Loucy (cell line): ENCODE measurements around the gene C10orf71.

Source experiments
- H2AFZ ChIP-seq: fragments of 200-600 bp; sonication (generic); 2 replicates; pipeline ENCODE4 v1.6.0; 2016; ENCODE audit warnings: antibody characterized with exemption, mild to moderate bottlenecking, low read length, moderate library complexity
- H3F3A ChIP-seq: fragments of 200-600 bp; 2 replicates; pipeline ENCODE4 v1.6.0; 2016; ENCODE audit warnings: antibody characterized with exemption, low read depth, mild to moderate bottlenecking
- H3K27me3 ChIP-seq: fragments of 200-600 bp; sonication (generic); 2 replicates; pipeline ENCODE4 v1.6.1; 2014; ENCODE audit warnings: low read length, mild to moderate bottlenecking; ENCODE audit not compliant: insufficient read depth, poor library complexity, severe bottlenecking
- H3K36me3 ChIP-seq: fragments of 200-600 bp; sonication (generic); 2 replicates; pipeline ENCODE4 v1.6.1; 2016; ENCODE audit warnings: low read length; ENCODE audit not compliant: insufficient read depth
- H3K4me1 ChIP-seq: fragments of 200-600 bp; sonication (generic); 2 replicates; pipeline ENCODE4 v1.5.1; 2014; ENCODE audit warnings: low read length, mild to moderate bottlenecking; ENCODE audit not compliant: insufficient read depth, poor library complexity, severe bottlenecking
- H3K4me2 ChIP-seq: fragments of 200-600 bp; sonication (generic); 2 replicates; pipeline ENCODE4 v1.6.0; 2014; ENCODE audit warnings: antibody characterized with exemption, low read length, low read depth, mild to moderate bottlenecking; ENCODE audit not compliant: poor library complexity, severe bottlenecking
- H3K4me3 ChIP-seq: fragments of 200-600 bp; sonication (generic); 2 replicates; pipeline ENCODE4 v1.5.1; 2014; ENCODE audit warnings: low read length, mild to moderate bottlenecking, mixed read lengths; ENCODE audit not compliant: poor library complexity, severe bottlenecking
- H3K79me2 ChIP-seq: fragments of 200-600 bp; sonication (generic); 2 replicates; pipeline ENCODE4 v1.6.1; 2014; ENCODE audit warnings: low read length; ENCODE audit not compliant: insufficient read depth
- H3K9ac ChIP-seq: fragments of 200-600 bp; sonication (generic); 2 replicates; pipeline ENCODE4 v1.6.0; 2014; ENCODE audit warnings: mild to moderate bottlenecking, low read depth, low read length, moderate library complexity; ENCODE audit not compliant: poor library complexity, severe bottlenecking
- H3K9me2 ChIP-seq: fragments of 200-600 bp; sonication (generic); replicated peaks from 2 replicates; pipeline ENCODE4 v1.6.1; 2016; ENCODE audit warnings: low read depth, low read length, mixed read lengths
- H3K9me3 ChIP-seq: fragments of 200-600 bp; sonication (generic); 2 replicates; pipeline ENCODE4 v1.6.1; 2014; ENCODE audit warnings: mild to moderate bottlenecking, antibody characterized with exemption, low read length, low read depth; ENCODE audit not compliant: insufficient read depth
- H4K20me1 ChIP-seq: fragments of 200-600 bp; sonication (generic); 2 replicates; pipeline ENCODE4 v1.6.0; 2014; ENCODE audit warnings: antibody characterized with exemption, low read length, mild to moderate bottlenecking; ENCODE audit not compliant: insufficient read depth, poor library complexity, severe bottlenecking
- EZH2phosphoT487 ChIP-seq: fragments of 200-600 bp; IDR thresholded peaks from 2 replicates; pipeline ENCODE4 v1.6.1; 2018; ENCODE audit warnings: antibody characterized with exemption, mild to moderate bottlenecking, moderate library complexity, borderline replicate concordance
- TF ChIP-seq, protein P1 (sequence below): fragments of 200-600 bp; sonication (generic); conservative IDR thresholded peaks from 2 replicates; pipeline ENCODE4 v1.5.1; 2014; ENCODE audit warnings: mild to moderate bottlenecking, antibody characterized with exemption, low read length

Gene C10orf71

DNA sequence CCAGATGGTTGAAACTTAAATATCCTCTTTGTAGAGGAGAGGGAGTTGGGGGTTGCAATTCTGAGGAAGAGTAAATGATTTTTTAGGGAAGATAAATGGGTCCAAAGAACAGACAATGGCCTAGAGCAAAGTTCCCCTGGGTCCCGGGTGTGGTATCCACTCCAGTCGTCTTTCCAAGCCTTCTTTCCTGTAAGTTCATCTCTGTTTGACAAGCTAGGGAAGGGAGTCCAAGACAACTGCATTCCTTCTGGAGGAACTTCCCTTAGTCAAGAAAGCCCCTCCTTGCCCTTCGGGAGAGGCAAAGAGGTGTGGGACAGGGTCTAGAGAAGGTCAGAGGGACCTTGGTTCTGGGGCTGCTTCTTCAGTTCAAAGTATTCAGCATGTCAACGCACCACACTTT lies 33.4 kb downstream of the C10orf71 start:
- Histone ChIP-seq H3K4me1 (peaks cover 6% of the 10 kb centered on the region), H3K9me2 (no peaks in the 10 kb centered on the region), H3K79me2 (no peaks in the 10 kb centered on the region), H3K27me3 (peaks cover 81% of the 10 kb centered on the region), H3K4me2 (no peak overlapping the region), H2AFZ (no peak overlapping the region), H3K4me3 (no peak overlapping the region), H3K9ac (no peak overlapping the region), H3K36me3 (no peaks in the 10 kb centered on the region), H3F3A (no peaks in the 10 kb centered on the region), H4K20me1 (no peaks in the 10 kb centered on the region), H3K9me3 (peaks cover 7% of the 10 kb centered on the region; the same call in 1 of the 2 replicates)
- no peak for TF ChIP-seq EZH2phosphoT487
- TF ChIP-seq, protein P1, sequence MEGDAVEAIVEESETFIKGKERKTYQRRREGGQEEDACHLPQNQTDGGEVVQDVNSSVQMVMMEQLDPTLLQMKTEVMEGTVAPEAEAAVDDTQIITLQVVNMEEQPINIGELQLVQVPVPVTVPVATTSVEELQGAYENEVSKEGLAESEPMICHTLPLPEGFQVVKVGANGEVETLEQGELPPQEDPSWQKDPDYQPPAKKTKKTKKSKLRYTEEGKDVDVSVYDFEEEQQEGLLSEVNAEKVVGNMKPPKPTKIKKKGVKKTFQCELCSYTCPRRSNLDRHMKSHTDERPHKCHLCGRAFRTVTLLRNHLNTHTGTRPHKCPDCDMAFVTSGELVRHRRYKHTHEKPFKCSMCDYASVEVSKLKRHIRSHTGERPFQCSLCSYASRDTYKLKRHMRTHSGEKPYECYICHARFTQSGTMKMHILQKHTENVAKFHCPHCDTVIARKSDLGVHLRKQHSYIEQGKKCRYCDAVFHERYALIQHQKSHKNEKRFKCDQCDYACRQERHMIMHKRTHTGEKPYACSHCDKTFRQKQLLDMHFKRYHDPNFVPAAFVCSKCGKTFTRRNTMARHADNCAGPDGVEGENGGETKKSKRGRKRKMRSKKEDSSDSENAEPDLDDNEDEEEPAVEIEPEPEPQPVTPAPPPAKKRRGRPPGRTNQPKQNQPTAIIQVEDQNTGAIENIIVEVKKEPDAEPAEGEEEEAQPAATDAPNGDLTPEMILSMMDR, result no peak

DNA sequence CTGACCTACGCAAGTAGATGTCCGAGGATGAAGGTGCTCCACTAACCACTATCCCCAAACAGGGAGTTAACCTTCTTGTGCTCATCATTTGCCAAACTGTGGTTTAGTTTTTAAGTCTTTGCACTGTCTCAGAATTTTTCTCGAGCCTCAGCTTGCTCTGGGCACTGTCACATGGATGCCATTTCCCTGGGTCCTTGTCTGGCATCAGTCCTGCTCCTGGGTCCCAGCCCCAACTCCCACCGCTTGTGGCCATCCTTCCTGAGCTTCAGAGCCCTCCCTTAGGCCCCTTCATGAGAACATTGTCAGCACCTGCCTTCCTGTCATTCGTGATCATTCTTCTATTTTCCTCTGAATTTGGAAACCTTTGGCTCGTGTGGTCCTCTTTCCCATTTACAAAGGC lies 33.8 kb downstream of the C10orf71 start:
- Histone ChIP-seq H3F3A (no peaks in the 10 kb centered on the region), H3K4me1 (peaks cover 6% of the 10 kb centered on the region), H3K4me2 (no peak overlapping the region), H3K9me3 (peaks cover 7% of the 10 kb centered on the region; the same call in 1 of the 2 replicates), H3K4me3 (no peak overlapping the region), H2AFZ (no peak overlapping the region), H3K27me3 (peaks cover 86% of the 10 kb centered on the region), H3K79me2 (no peaks in the 10 kb centered on the region), H3K9ac (no peak overlapping the region), H3K9me2 (no peaks in the 10 kb centered on the region), H4K20me1 (no peaks in the 10 kb centered on the region), H3K36me3 (no peaks in the 10 kb centered on the region)
- no peak for TF ChIP-seq EZH2phosphoT487
- TF ChIP-seq, protein P1, result no peak

DNA sequence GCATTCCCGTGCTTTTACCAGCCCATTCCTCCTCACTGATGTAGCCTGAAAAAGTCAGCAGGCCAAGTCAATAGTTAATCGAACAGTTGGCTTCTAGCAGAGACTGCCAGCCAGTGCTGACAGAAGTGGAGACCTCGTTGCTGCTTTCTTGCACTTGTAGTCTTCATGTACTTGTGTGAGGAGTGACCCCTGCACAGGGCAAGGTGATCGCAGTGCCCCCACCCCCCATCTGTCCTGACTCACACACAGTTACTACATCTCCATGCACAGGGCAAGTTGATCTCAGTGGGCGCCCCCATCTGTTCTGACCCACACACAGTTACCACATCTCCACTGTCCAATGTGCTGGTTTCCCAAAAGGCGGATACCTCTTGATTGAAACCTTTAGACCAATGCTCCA lies 34.2 kb downstream of the C10orf71 start:
- Histone ChIP-seq H3K4me1 (peaks cover 6% of the 10 kb centered on the region), H3K36me3 (no peaks in the 10 kb centered on the region), H3K9ac (no peak overlapping the region), H3K9me3 (peaks cover 7% of the 10 kb centered on the region; the same call in 1 of the 2 replicates), H3K9me2 (no peaks in the 10 kb centered on the region), H3K4me3 (no peak overlapping the region), H4K20me1 (no peaks in the 10 kb centered on the region), H2AFZ (no peak overlapping the region), H3K4me2 (no peak overlapping the region), H3F3A (no peaks in the 10 kb centered on the region), H3K79me2 (no peaks in the 10 kb centered on the region), H3K27me3 (peaks cover 90% of the 10 kb centered on the region)
- no peak for TF ChIP-seq EZH2phosphoT487
- TF ChIP-seq, protein P1, result no peak
